Subcutaneous adipose tissue (tissue), 4 donors: ENCODE data around the gene NPAS3. TPM values are rescaled to one million over a fixed set of nuclear protein-coding genes. Genes with fewer than 3 reads are reported as not detected.

ENCODE experiments used
- total RNA-seq, 4 donors: library from RNA; depleted of rRNA; stranded (reverse); fragments of >200 nt; gene quantifications; one replicate each; pipeline ENCODE4 v1.1.0, GENCODE V29; 2016
- TF ChIP-seq, protein P1 (sequence below): fragments of 450-650 bp; IDR thresholded peaks from one replicate; pipeline ENCODE4 v1.5.1; 2016; ENCODE audit warnings: low read depth, mild to moderate bottlenecking, control low read depth, antibody characterized with exemption, moderate library complexity

NPAS3 gene
- total RNA-seq, 4 donors from 2014 or later: 0.51 to 1.3 (median 1.0) TPM

DNA sequence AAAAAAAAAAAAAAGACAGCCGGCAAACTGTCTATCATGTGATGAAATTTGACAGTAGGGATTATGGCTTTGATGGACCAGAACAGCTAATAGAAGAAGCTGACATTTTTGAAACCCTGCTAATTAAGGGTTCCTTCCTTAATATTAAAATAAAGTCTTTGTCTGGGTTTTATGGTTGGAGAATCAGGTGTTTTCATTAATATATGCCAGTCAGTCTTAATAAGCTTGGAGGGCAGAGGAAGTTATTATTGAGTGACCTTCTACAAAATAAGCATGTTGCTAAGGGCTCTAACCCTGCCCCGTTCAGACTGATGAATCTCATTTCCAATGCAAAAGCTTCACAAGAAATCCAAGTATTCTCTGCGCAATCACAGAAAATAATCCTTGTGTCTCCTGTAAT, 722.4 kb downstream of the NPAS3 start:
- TF ChIP-seq, protein P1, sequence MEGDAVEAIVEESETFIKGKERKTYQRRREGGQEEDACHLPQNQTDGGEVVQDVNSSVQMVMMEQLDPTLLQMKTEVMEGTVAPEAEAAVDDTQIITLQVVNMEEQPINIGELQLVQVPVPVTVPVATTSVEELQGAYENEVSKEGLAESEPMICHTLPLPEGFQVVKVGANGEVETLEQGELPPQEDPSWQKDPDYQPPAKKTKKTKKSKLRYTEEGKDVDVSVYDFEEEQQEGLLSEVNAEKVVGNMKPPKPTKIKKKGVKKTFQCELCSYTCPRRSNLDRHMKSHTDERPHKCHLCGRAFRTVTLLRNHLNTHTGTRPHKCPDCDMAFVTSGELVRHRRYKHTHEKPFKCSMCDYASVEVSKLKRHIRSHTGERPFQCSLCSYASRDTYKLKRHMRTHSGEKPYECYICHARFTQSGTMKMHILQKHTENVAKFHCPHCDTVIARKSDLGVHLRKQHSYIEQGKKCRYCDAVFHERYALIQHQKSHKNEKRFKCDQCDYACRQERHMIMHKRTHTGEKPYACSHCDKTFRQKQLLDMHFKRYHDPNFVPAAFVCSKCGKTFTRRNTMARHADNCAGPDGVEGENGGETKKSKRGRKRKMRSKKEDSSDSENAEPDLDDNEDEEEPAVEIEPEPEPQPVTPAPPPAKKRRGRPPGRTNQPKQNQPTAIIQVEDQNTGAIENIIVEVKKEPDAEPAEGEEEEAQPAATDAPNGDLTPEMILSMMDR: no peak

DNA sequence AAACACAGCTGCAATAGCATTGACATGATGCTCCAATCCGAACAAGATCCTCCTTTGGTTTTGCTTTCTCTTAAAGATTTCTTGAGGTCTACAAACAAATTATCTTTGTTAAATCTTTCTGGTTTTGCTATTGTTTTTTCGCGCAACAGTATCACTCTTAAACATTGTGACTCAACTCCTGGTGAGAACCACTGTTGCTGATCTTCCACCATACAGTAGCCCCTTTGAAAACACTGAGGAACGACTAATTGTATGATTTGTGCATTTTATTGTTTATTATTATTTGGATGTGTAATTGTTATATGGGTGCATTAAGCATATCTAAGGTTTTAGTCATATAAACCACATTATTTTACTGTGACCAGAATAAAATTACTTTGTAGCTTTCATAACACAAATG, 729.4 kb downstream of the NPAS3 start:
- TF ChIP-seq, protein P1: no peak

DNA sequence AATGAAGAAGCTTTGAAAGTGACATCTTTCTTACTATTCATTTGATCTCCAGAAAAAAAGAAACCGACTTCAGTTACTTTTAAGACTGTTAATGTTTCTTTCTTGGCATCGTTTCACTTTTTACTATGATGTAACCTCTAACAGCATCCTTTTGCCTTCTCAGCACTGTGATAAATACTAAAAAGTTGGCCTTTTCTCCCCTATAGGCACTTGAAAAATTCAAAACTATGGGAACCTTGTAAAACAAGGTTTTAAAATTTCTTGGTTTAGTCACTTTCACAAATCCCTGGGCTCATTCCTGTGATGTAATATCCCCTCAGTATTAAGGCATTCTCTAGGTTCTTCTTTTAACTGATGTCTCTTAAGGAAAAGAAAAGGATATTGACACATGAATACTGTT, 730.4 kb downstream of the NPAS3 start:
- TF ChIP-seq, protein P1: no peak

DNA sequence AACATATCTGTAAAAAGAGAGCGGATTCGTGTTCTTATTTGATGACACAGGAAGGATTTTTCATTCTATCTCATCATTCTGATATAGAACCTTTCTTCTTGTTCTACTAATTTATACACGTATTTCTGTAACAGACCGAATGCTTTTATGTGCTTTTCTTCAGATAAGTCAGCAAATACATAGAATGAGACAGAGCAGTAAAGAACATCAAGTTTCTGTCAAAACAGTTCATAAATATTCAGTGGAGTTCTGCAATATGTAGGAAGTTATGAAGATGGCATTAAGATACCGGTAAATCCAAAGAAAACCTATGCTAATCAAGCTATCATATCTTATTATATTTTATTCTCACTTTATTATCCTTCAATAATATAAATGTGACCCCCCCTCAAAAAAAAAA, 731.6 kb downstream of the NPAS3 start:
- TF ChIP-seq, protein P1: no peak

DNA sequence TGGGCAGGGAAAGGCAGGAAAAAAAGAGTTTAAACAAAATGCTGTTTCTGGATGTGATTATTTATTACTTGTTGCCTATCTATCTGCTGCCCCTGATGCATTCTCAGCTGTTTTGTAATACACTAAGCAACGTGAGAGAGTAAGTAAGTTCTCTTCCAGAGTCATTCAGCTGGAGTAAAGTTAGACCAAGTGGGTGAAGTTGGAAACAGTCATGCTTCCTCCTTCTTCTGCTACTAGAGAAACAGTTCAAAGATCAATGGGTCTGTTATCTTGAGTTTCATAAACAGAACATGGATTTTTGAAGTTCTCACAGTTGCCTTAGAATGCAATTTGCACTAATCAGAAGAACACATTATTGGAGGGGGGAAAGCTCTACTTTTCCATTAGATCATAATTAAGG, 732.9 kb downstream of the NPAS3 start:
- TF ChIP-seq, protein P1: no peak

DNA sequence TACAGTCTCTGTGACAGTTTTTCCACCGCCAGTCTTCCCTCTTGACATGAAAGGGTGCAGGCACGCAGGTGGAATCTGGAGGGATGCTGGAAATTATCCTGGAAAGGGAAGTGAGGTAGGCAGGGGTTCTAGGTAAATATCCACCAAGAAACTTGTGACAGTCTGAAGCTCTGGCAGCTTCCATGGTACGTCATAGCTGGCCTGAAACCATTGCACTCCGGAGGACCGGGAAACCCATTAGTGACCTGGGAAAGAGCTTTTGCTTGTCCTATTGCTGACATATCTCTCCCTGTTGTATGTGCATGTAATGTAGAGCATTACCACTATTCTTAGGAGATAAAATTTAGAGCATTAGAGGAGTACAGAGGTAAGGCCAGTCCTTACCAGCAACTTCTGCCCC, 736.2 kb downstream of the NPAS3 start:
- TF ChIP-seq, protein P1: no peak

DNA sequence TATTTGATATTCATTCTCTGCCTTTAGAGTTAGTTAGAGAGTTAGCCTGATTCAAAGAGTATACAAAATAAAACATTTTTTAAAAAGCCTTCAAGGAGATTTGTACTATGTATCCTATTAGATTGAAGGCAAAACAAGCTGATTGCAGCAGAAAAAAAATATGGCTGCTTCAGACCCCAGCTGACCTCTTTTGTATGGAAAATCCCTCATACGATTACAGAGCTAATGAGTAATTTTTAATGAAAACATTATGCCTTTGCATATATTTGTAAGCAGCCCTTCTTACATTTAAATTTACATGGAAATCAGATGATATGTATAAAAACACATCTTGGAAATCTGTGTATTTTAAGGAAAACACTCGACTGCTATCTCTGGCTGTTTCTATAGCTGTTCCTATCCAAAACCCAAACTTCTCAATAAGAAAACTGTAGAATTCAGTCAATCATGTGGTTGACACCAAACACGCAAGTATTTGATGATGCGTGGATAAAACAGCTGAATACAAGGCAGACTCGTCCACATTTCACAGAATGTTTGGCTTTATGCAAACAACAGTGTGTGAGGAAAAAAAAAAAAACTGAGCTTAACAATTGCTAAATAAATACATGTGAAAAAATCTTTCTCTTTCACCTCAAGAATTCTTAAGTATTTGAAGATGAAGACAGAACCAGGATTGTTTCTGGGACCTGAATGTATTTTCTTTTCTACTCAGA, 736.9 kb downstream of the NPAS3 start:
- TF ChIP-seq, protein P1: no peak
